ENCODE results near the gene NCKAP5. TPM values are rescaled to one million over a fixed set of nuclear protein-coding genes. Genes with fewer than 3 reads are reported as not detected.
"Not testable (repeated sequence)": the region's sequence is repeated elsewhere in the genome, so short reads cannot be mapped to it uniquely, and the experiment has no call there.

Gene NCKAP5
- polyA plus RNA-seq, 2 donors, result 2.2 to 3.0 TPM

DNA sequence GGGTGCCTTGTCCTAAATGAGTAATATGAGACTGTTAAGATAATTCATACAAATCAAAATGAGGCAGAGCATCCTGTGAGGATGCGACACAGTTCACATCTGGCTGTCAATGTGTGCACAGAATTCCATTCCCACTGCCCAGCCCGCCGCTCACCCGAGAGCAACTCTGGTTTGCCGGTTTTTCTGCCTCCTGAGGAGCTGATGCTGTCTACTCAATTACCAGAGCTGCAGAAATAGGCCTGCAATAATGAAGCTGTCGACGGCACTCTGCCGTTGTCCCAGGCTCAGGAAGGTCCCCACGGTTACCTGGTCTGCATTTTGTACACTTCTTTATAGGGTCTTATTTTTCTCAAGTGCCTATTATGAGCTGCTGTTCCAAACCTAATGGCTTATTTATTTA lies 842.5 kb downstream of the NCKAP5 start:
- Histone ChIP-seq H3K27me3 (ENCODE audit: control insufficient read depth in 1 of 2, insufficient read depth in 2 of 2, low read length in 2 of 2) (no peaks in the 10 kb centered on the region), H3K9me3 (ENCODE audit: control insufficient read depth in 2 of 2, insufficient read depth in 1 of 2, low read depth in 1 of 2, low read length in 1 of 2) (no peaks in the 10 kb centered on the region), H3K36me3 (ENCODE audit: control insufficient read depth in 2 of 2, insufficient read depth in 2 of 2, low read length in 1 of 2) (peaks cover 0 to 5% of the 10 kb centered on the region in 2 donors), H3K4me3 (ENCODE audit: low read depth in 1 of 2, low read length in 2 of 2) (no peak overlapping the region), H3K27ac (ENCODE audit: low read depth in 2 of 2, low read length in 1 of 2) (no peak overlapping the region), H3K4me1 (ENCODE audit: control insufficient read depth in 2 of 2, insufficient read depth in 2 of 2, low read length in 1 of 2) (no peaks in the 10 kb centered on the region)
- 85 to 87% methylated on average over 9 of the region's 9 CpGs for WGBS, 2 donors

DNA sequence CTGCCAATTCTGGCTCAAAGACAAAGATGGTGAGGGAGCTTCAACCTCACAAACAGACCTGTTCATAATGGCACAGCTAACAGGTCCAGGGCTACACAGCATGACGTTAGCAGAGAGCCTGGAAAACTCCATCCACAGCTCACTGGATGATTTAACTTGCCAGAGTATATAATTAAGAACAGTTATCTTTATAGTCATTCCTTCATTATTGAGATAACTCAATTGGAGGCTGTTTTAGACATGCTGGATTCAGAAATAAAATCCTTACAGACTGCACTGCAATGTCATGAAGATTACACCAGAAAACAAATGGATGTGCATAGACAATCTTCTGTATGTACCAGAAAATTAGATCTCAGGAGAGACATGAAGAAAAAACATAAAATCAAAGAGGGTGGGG lies 843.1 kb downstream of the NCKAP5 start:
- H3K27me3 ChIP-seq (ENCODE audit: control insufficient read depth in 1 of 2, insufficient read depth in 2 of 2, low read length in 2 of 2), result no peaks in the 10 kb centered on the region

DNA sequence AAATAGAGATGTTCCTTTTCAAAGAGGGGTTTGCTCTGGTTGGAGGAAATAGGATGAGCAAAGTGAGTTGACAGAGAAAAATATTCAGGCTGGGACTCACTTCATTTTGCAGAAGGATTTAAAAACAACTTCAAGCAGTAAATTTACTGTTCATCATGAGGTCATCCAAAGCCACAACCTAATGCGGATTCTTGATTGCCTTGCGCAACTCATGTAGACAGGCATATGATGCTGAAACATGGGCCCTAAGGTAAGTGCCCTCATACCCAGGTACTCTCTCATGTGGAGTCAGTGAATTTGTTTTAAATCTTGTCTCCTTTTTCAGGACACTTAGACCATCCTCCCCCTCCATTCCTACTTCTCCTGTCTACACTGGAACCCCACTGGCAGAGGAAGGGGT lies 846.3 kb downstream of the NCKAP5 start:
- Histone ChIP-seq H3K4me3 (ENCODE audit: low read depth in 1 of 2, low read length in 2 of 2) (no peak overlapping the region), H3K9me3 (ENCODE audit: control insufficient read depth in 2 of 2, insufficient read depth in 1 of 2, low read depth in 1 of 2, low read length in 1 of 2) (no peaks in the 10 kb centered on the region), H3K4me1 (ENCODE audit: control insufficient read depth in 2 of 2, insufficient read depth in 2 of 2, low read length in 1 of 2) (no peaks in the 10 kb centered on the region), H3K27me3 (ENCODE audit: control insufficient read depth in 1 of 2, insufficient read depth in 2 of 2, low read length in 2 of 2) (no peaks in the 10 kb centered on the region), H3K36me3 (ENCODE audit: control insufficient read depth in 2 of 2, insufficient read depth in 2 of 2, low read length in 1 of 2) (no peaks in the 10 kb centered on the region), H3K27ac (ENCODE audit: low read depth in 2 of 2, low read length in 1 of 2) (no peak overlapping the region)
- WGBS, 2 donors, result 96 to 98% methylated on average over 2 of the region's 2 CpGs

More for the DNA sequence above, 843.1 kb downstream of the NCKAP5 start:
- H3K9me3 ChIP-seq (ENCODE audit: control insufficient read depth in 2 of 2, insufficient read depth in 1 of 2, low read depth in 1 of 2, low read length in 1 of 2), result no peaks in the 10 kb centered on the region
- no peaks in the 10 kb centered on the region for H3K4me1 ChIP-seq (ENCODE audit: control insufficient read depth in 2 of 2, insufficient read depth in 2 of 2, low read length in 1 of 2)
- no peak overlapping the region for H3K4me3 ChIP-seq (ENCODE audit: low read depth in 1 of 2, low read length in 2 of 2)
- WGBS, 2 donors, result 55 to 74% methylated on average over 1 of the region's 1 CpG
- H3K27ac ChIP-seq (ENCODE audit: low read depth in 2 of 2, low read length in 1 of 2), result no peak overlapping the region
- peaks cover 0 to 5% of the 10 kb centered on the region in 2 donors for H3K36me3 ChIP-seq (ENCODE audit: control insufficient read depth in 2 of 2, insufficient read depth in 2 of 2, low read length in 1 of 2)

DNA sequence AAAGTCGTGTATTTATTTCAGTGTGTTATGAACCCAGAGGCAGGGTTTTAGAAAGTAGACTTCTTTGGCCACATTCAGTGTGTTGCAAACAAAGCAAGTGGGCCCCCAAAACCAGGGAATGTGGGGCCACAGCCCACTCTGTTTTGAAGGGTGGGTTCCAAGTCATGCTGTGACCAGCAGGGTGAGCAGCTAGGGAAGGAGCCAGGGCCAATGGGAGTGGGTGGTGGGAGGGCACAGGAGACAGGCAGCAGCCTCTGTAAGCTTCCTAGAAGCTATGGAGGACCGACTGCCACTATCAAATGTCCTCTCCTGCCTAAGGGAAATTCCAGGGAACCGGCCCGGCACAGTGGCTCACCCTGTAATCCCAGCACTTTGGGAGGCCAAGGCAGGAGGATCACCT lies 847.9 kb downstream of the NCKAP5 start:
- no peak overlapping the region for H3K4me3 ChIP-seq (ENCODE audit: low read depth in 1 of 2, low read length in 2 of 2)
- WGBS, 2 donors, result 84 to 86% methylated on average over 4 of the region's 4 CpGs
- H3K4me1 ChIP-seq (ENCODE audit: control insufficient read depth in 2 of 2, insufficient read depth in 2 of 2, low read length in 1 of 2), result no peaks in the 10 kb centered on the region
- no peak overlapping the region for H3K27ac ChIP-seq (ENCODE audit: low read depth in 2 of 2, low read length in 1 of 2)
- no peaks in the 10 kb centered on the region for H3K27me3 ChIP-seq (ENCODE audit: control insufficient read depth in 1 of 2, insufficient read depth in 2 of 2, low read length in 2 of 2)
- no peaks in the 10 kb centered on the region for H3K36me3 ChIP-seq (ENCODE audit: control insufficient read depth in 2 of 2, insufficient read depth in 2 of 2, low read length in 1 of 2)
- no peaks in the 10 kb centered on the region for H3K9me3 ChIP-seq (ENCODE audit: control insufficient read depth in 2 of 2, insufficient read depth in 1 of 2, low read depth in 1 of 2, low read length in 1 of 2)

DNA sequence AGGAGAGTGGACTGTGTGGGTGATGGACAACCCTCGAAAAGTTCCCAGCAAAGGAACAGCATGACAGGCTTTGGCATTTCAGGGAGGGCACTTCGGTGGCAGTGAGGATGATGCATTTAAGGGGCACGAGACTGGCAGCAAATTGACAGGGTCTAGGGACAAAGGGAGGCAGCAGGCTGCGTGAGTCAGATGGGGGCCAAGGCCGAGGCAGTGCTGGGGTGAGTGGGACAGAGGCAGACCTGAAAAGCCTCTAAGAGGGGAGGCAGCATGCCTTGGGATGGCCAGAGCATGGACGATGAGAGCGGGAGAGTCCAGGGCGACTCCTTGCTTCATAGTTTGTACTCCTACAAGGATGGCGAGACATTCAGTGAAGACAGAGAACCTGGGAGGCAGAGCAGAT lies 848.8 kb downstream of the NCKAP5 start:
- Histone ChIP-seq H3K4me1 (ENCODE audit: control insufficient read depth in 2 of 2, insufficient read depth in 2 of 2, low read length in 1 of 2) (no peaks in the 10 kb centered on the region), H3K27ac (ENCODE audit: low read depth in 2 of 2, low read length in 1 of 2) (no peak overlapping the region), H3K36me3 (ENCODE audit: control insufficient read depth in 2 of 2, insufficient read depth in 2 of 2, low read length in 1 of 2) (no peaks in the 10 kb centered on the region), H3K4me3 (ENCODE audit: low read depth in 1 of 2, low read length in 2 of 2) (no peak overlapping the region), H3K27me3 (ENCODE audit: control insufficient read depth in 1 of 2, insufficient read depth in 2 of 2, low read length in 2 of 2) (no peaks in the 10 kb centered on the region), H3K9me3 (ENCODE audit: control insufficient read depth in 2 of 2, insufficient read depth in 1 of 2, low read depth in 1 of 2, low read length in 1 of 2) (no peaks in the 10 kb centered on the region)
- WGBS, 2 donors, result 79 to 89% methylated on average over 9 of the region's 9 CpGs

DNA sequence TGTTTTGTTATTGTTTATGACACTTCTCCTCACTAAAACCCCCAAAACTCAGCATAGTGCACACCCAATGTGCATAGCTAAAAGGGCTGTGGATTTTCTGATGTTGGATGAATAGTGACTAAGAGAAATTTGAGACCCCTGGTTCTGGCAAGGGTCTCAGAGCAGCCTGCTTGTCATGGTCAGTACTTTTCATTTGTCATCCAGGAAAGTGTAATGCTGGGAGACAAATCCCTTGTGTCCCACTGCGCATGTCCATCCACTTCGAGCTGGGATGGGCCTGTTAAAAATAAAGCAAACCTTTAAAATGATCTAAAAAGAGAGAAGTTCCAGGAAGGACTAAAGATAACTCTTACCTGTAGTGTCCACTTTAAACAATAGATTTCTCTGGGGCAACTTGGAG lies 851.3 kb downstream of the NCKAP5 start:
- H3K36me3 ChIP-seq (ENCODE audit: control insufficient read depth in 2 of 2, insufficient read depth in 2 of 2, low read length in 1 of 2), result no peaks in the 10 kb centered on the region
- H3K4me3 ChIP-seq (ENCODE audit: low read depth in 1 of 2, low read length in 2 of 2), result no peak overlapping the region
- H3K4me1 ChIP-seq (ENCODE audit: control insufficient read depth in 2 of 2, insufficient read depth in 2 of 2, low read length in 1 of 2), result no peaks in the 10 kb centered on the region
- H3K27ac ChIP-seq (ENCODE audit: low read depth in 2 of 2, low read length in 1 of 2), result no peak overlapping the region
- no peaks in the 10 kb centered on the region for H3K27me3 ChIP-seq (ENCODE audit: control insufficient read depth in 1 of 2, insufficient read depth in 2 of 2, low read length in 2 of 2)
- H3K9me3 ChIP-seq (ENCODE audit: control insufficient read depth in 2 of 2, insufficient read depth in 1 of 2, low read depth in 1 of 2, low read length in 1 of 2), result no peaks in the 10 kb centered on the region
- WGBS, 2 donors, result 92 to 95% methylated on average over 2 of the region's 2 CpGs

DNA sequence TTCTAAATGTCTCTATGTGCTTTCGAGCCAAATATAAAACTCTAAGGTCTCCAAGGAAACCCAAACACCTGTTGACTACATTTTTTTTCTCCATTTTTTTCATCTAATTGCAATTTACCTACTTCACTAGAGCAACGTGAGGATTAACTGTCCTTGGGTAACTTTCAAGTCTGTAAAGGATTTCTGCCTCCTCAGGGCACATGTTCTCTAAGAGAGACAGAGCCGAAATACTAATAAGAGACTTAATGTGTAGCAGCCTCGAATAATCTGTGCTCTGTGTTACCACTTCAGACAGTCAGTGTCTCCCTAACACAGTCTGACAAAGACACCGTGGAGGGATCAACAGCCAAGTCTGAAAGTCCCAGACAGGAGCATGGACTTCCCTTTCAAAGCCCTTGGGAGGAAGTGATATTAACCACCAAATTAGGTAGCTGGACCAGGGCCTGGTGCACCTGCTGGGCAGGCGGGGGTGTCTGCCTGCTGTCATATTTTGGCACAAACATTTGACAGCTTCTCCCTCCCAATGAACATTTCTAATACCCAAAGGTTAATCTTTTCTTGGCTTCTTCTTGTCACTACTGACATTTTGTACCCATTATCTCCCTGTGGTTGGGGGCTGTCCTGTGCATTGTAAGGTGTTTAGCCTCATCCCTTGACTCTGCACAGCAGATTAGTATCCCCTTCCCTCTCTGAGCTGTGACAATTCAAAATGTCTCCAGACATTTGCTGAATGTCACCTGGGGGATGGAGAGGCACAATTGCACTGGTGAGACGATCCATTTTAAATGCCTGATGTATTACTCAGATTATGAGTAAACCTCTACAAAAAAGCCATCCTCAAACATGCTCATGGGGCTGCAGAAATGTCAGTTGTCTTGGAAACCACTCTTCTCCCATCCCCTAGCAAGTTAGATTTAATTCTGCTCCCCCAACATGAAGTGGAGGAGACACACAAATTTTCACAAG lies 852.6 kb downstream of the NCKAP5 start:
- Histone ChIP-seq H3K4me3 (ENCODE audit: low read depth in 1 of 2, low read length in 2 of 2) (no peak overlapping the region), H3K4me1 (ENCODE audit: control insufficient read depth in 2 of 2, insufficient read depth in 2 of 2, low read length in 1 of 2) (no peaks in the 10 kb centered on the region), H3K36me3 (ENCODE audit: control insufficient read depth in 2 of 2, insufficient read depth in 2 of 2, low read length in 1 of 2) (no peaks in the 10 kb centered on the region), H3K9me3 (ENCODE audit: control insufficient read depth in 2 of 2, insufficient read depth in 1 of 2, low read depth in 1 of 2, low read length in 1 of 2) (no peaks in the 10 kb centered on the region), H3K27ac (ENCODE audit: low read depth in 2 of 2, low read length in 1 of 2) (no peak overlapping the region), H3K27me3 (ENCODE audit: control insufficient read depth in 1 of 2, insufficient read depth in 2 of 2, low read length in 2 of 2) (no peaks in the 10 kb centered on the region)
- 64 to 74% methylated on average over 7 of the region's 7 CpGs for WGBS, 2 donors

DNA sequence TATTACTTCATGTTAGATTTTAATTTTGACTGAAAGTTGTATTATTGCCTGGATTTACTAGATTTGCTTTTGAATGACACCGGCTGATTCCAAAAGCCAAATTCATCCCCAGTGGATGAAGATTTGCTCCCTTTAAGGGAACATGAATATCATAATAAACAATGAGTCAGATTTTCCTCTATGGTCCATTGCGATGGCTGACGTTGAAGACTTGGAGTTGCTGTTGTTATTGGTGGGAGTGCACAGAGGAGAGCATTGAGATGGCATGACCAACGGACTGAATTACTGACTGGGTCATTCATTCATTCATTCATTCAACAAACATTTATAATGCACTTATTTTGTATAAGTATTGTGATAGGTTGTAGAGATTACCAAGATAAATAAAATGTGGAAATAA lies 864.9 kb downstream of the NCKAP5 start:
- Histone ChIP-seq H3K4me3 (ENCODE audit: low read depth in 1 of 2, low read length in 2 of 2) (no peak overlapping the region), H3K36me3 (ENCODE audit: control insufficient read depth in 2 of 2, insufficient read depth in 2 of 2, low read length in 1 of 2) (no peaks in the 10 kb centered on the region), H3K27me3 (ENCODE audit: control insufficient read depth in 1 of 2, insufficient read depth in 2 of 2, low read length in 2 of 2) (no peaks in the 10 kb centered on the region), H3K4me1 (ENCODE audit: control insufficient read depth in 2 of 2, insufficient read depth in 2 of 2, low read length in 1 of 2) (no peaks in the 10 kb centered on the region), H3K9me3 (ENCODE audit: control insufficient read depth in 2 of 2, insufficient read depth in 1 of 2, low read depth in 1 of 2, low read length in 1 of 2) (no peaks in the 10 kb centered on the region), H3K27ac (ENCODE audit: low read depth in 2 of 2, low read length in 1 of 2) (no peak overlapping the region)
- 45 to 54% methylated on average over 4 of the region's 4 CpGs for WGBS, 2 donors

DNA sequence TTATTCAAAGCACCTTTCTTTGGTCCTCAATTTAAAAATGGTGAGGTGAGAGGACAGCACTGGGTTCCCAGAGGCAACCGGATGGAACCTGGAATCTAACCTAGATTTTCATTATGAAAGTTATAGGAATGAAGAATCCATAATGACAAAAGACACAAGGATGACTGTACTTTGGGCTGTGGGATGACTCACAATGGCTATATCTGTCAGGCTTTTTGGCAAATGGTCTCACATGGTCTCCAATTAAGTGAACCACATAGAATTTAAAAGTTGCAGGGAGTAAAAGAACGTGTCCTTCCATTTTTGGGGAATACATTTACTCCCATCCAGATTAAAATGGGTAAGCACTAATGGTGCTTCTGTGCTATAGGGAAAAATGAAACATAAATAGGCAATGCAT lies 866.5 kb downstream of the NCKAP5 start:
- no peak overlapping the region for H3K4me3 ChIP-seq (ENCODE audit: low read depth in 1 of 2, low read length in 2 of 2)
- H3K27ac ChIP-seq (ENCODE audit: low read depth in 2 of 2, low read length in 1 of 2), result no peak overlapping the region
- H3K4me1 ChIP-seq (ENCODE audit: control insufficient read depth in 2 of 2, insufficient read depth in 2 of 2, low read length in 1 of 2), result no peaks in the 10 kb centered on the region
- H3K9me3 ChIP-seq (ENCODE audit: control insufficient read depth in 2 of 2, insufficient read depth in 1 of 2, low read depth in 1 of 2, low read length in 1 of 2), result no peaks in the 10 kb centered on the region
- 85 to 90% methylated on average over 2 of the region's 2 CpGs for WGBS, 2 donors
- H3K27me3 ChIP-seq (ENCODE audit: control insufficient read depth in 1 of 2, insufficient read depth in 2 of 2, low read length in 2 of 2), result no peaks in the 10 kb centered on the region
- no peaks in the 10 kb centered on the region for H3K36me3 ChIP-seq (ENCODE audit: control insufficient read depth in 2 of 2, insufficient read depth in 2 of 2, low read length in 1 of 2)

DNA sequence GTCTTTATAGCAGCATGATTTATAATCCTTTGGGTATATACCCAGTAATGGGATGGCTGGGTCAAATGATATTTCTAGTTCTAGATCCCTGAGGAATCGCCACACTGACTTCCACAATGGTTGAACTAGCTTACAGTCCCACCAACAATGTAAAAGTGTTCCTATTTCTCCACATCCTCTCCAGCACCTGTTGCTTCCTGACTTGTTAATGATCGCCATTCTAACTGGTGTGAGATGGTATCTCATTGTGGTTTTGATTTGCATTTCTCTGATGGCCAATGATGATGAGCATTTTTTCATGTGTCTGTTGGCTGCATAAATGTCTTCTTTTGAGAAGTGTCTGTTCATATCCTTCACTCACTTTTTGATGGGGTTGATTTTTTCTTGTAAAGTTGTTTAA lies 868.5 kb downstream of the NCKAP5 start:
- H3K9me3 ChIP-seq (ENCODE audit: control insufficient read depth in 2 of 2, insufficient read depth in 1 of 2, low read depth in 1 of 2, low read length in 1 of 2); H3K27me3 ChIP-seq (ENCODE audit: control insufficient read depth in 1 of 2, insufficient read depth in 2 of 2, low read length in 2 of 2); H3K36me3 ChIP-seq (ENCODE audit: control insufficient read depth in 2 of 2, insufficient read depth in 2 of 2, low read length in 1 of 2); H3K4me3 ChIP-seq (ENCODE audit: low read depth in 1 of 2, low read length in 2 of 2); H3K27ac ChIP-seq (ENCODE audit: low read depth in 2 of 2, low read length in 1 of 2); H3K4me1 ChIP-seq (ENCODE audit: control insufficient read depth in 2 of 2, insufficient read depth in 2 of 2, low read length in 1 of 2): not testable (repeated sequence)
- WGBS, 2 donors, result 87 to 93% methylated on average over 1 of the region's 2 CpGs

All from esophagus (tissue), 2 donors.